Left cardiac atrium (tissue), 4 donors: Measurements from ENCODE around the gene AMFR. TPM values are rescaled to one million over a fixed set of nuclear protein-coding genes. Genes with fewer than 3 reads are reported as not detected.

Source experiments
- ATAC-seq, 2 donors: fragments of 200-7000 bp; cut with Tn5 transposase; one replicate each; pipeline ENCODE4 v1.9.1; 2020; ENCODE audit warnings: mild to moderate bottlenecking in 2 of 2, moderate library complexity in 2 of 2
- DNase-seq: peaks from one replicate; pipeline ENCODE4 v3.0.0-alpha.2; 2020
- intact Hi-C, 2 donors: fragments of 100-400 bp; cut with DNase I; formaldehyde crosslinking; loops; one replicate each; pipeline versions ENCODE4 v1.14.1 to v1.15.1; 2022 to 2023
- total RNA-seq, 2 donors: library from RNA; stranded (reverse); fragmentation: NEBNext Ultra II Directional; extraction: Animal tissue kit (Norgen Biotek cat#: 25700); gene quantifications; one replicate each; pipeline ENCODE4 v1.2.1, GENCODE V29; 2021
- donor health status: DM: no; HTN: yes; CAD: no.
- donor health status: DM: no; HTN: yes; CAD: no; lungs with severe emphysema.
- donor health status: DM: yes; HTN: yes; CAD: no.
- donor health status: Dilated cardiomyopathy.

The AMFR gene
- total RNA-seq, 2 donors from 2014 or later: 78.6 to 94.4 TPM

GRCh38 chr16:56340864-56341365, 84.4 kb downstream of the AMFR start:
- intact Hi-C loops: no loop called here
- no peak for ATAC-seq
- no peak for DNase-seq

- no peak for DNase-seq
- ATAC-seq: no peak
- intact Hi-C loops: no loop called here
Measured at GRCh38 chr16:56340416-56340815, 84.9 kb downstream of the AMFR start.

- DNase-seq (no peak), ATAC-seq (no peak)
- intact Hi-C loops: no loop called here
Measured at GRCh38 chr16:56339431-56340195, 85.7 kb downstream of the AMFR start.

DNA sequence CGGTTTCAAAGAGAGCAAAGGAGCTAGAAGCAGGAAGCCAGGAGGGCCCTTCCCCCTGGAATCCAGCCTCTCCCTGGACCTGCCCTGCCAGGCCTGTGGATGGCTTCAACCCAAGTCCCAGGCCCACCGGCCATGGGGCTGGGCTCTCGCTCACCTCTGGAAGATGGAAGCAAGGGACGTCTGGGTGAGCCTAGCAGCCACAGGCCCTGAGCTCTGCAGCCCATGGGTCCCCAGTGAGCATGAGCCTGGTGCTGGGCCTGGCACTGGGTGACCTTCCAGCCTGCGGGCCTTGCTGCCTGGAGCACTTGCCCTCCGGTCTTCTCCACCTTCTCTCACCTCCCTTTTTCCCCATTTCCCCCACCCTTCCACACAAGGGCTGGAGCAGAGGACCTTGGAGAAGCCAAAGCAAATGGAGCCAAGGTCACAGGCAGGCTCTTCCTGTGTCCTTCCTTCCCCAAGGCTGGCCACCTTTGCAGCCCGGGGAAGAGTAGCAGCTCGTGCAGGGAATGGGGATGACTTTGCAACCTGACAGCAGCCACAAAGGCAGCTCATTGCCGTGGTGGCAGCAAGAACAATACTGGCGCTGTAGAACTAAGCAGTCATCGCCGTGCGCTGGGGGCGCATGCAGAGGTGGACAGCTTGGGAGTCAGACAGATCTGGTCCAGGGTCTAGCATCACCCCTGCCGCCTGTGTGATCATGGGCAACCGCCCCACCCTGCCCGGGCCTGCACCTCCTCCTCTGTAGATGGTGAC, 86.6 kb downstream of the AMFR start:
- no peak for ATAC-seq
- no peak for DNase-seq
- intact Hi-C loops: no loop called here

- no peak for DNase-seq
- no peak for ATAC-seq
- intact Hi-C loops: no loop called here
Measured at GRCh38 chr16:56337858-56338325, 87.5 kb downstream of the AMFR start.

- no peak for DNase-seq
- intact Hi-C loops: no loop called here
- ATAC-seq: peak in 1 of 2 donors; percentile 11
Measured at GRCh38 chr16:56337131-56337857, 88.1 kb downstream of the AMFR start.

DNA sequence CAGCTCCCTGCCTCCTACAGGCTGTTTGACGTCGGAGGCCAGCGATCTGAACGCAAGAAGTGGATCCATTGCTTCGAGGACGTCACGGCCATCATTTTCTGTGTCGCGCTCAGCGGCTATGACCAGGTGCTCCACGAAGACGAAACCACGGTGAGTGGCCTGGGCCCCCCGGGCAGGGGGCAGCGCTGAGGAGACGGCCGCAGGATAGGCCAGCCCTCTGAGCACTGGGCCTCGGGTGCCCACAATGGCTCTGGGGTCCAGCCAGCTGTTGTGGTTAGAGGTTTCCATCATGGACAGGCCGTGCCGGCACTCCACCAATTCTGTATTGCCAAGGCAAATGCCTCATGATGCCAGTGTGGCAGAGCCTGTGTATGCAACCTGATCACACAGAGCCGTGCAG, 88.6 kb downstream of the AMFR start:
- intact Hi-C loops: no loop called here
- no peak for ATAC-seq

GRCh38 chr16:56336071-56336688, 89.2 kb downstream of the AMFR start:
- DNase-seq (peak; percentile 75), ATAC-seq (peak; percentile 60 to 69)
- intact Hi-C loops: no loop called here

More for the DNA sequence above, 88.6 kb downstream of the AMFR start:
- no peak for DNase-seq

GRCh38 chr16:56334761-56335160, 90.6 kb downstream of the AMFR start:
- ATAC-seq: no peak
- no peak for DNase-seq
- intact Hi-C loops: no loop called here

- peak; percentile 75 to 80 for ATAC-seq
- peak; percentile 78 for DNase-seq
- intact Hi-C loops: no loop called here
Measured at GRCh38 chr16:56332464-56333079, 92.8 kb downstream of the AMFR start.

DNA sequence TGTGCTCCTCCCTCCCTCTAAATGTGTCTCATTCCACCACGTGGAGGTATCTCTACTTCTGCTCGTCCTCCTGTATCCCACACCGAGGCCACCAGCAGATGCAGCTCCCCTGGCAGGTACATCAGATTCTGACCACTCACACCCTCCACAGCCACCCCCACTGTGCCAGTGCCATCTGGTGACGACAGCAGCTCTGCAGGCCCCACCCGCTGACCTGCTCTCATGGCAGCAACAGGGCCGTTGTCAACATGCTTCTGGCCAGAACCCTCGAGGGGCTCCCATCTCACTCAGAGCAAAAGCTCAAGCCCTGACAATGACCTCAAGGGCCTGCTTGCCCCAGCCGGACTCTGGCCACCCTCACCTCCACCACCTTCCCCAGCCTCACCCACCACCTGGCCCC, 93.4 kb downstream of the AMFR start:
- intact Hi-C loops: no loop called here
- no peak for ATAC-seq
- no peak for DNase-seq

DNA sequence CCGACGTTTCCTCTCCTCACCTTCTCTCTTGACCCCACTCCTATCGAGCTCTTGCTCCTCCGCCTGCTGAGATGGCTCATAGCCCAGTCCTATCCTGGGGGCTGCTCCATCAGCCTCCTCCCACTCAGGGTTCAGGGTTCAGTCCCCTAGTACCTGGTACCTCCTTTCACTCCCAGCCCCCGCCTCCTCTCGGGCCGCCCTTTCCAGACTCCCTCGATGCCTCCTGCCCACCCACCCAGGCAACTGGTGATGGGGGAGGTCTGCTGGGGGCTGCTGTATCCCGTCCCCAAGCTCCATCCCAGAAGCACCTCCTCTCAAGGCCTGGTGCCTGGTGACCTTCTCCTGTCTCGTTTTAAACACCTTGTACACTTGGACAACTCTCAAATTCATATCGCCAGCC, 93.9 kb downstream of the AMFR start:
- intact Hi-C loops: no loop called here
- ATAC-seq (no peak), DNase-seq (no peak)

DNA sequence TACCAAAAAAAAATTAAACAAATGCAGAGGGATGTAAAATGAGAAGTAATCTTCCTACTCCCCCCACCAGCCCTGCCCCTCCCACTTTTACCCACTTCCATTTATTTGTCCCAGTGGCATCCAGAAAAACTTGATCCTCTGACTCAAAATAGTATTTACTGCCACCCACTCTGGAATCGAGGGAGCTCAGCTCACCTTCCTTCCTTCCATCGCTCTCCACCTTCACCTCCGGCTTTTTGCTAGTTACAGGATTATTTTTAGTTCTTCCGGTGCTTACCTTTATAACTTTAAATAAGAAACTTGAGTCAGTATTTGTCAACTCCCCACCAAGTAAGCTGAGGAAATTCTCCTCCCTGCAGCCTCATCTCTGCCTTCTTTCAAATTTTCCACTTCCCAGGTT, 94.9 kb downstream of the AMFR start:
- ATAC-seq (no peak), DNase-seq (no peak)
- intact Hi-C loops: no loop called here

DNA sequence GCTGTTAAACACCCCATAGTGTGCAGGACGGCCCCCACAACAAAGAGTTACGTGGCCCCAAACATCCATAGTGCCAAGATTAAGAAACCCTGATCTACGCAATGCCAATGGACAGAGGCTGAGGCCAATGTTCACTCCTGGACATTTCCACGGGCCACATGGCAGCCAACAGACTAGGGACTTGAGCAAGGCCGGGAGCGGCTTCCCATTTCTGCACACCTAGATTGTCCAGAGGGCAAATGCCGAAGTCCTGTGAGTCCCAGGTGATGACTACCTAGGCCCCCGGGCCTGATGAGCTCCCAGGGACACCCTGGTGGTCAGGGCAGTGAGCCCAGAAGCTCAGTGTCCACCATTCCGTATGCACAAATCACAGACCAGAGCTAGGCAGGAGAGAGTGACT, 95.5 kb downstream of the AMFR start:
- ATAC-seq (no peak), DNase-seq (no peak)
- intact Hi-C loops: no loop called here

- ATAC-seq (no peak), DNase-seq (no peak)
- intact Hi-C loops: no loop called here
Measured at GRCh38 chr16:56328276-56329022, 96.9 kb downstream of the AMFR start.

DNA sequence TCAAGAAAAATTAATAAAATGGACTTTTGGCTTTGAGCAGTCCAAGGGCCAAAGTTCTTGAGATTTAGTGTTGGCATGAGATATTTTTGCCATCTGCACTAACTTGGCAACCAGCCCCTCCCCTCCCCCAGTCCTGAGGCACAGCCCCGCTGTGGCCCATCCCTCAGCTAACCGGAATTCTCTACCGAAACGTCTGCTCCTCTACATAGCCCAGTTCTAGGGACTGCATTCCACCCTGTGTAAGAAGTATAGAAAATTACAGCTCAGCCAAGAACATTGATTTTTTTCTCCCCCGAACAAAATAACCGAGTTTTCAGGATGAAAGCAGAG, 97.5 kb downstream of the AMFR start:
- intact Hi-C loops: no loop called here
- ATAC-seq (no peak), DNase-seq (no peak)

- intact Hi-C loops: no loop called here
- DNase-seq: no peak
- ATAC-seq: no peak
Measured at GRCh38 chr16:56327071-56327928, 98.0 kb downstream of the AMFR start.

GRCh38 chr16:56325956-56326355, 99.4 kb downstream of the AMFR start:
- no peak for DNase-seq
- intact Hi-C loops: no loop called here

More at GRCh38 chr16:56325956-56326355, 99.4 kb downstream of the AMFR start:
- ATAC-seq: no peak
